GM12878 (cell line): ENCODE measurements around the gene TNP2. TPM values are rescaled to one million over a fixed set of nuclear protein-coding genes. Genes with fewer than 3 reads are reported as not detected.

Source experiments
- ATAC-seq: fragments of 200-7000 bp; cut with Tn5 transposase; 3 replicates; pipeline ENCODE4 v1.9.1; 2020; ENCODE audit warnings: mild to moderate bottlenecking, moderate library complexity
- Bru-seq: library from RNA; stranded (reverse); fragments of 400-500 nt; gene quantifications from one replicate; lab custom pipeline; 2021; lab: Mats Ljungman, UMichigan
- BruChase-seq, 2 experiments: library from RNA; stranded (reverse); fragments of 400-500 nt; gene quantifications; one replicate each; lab custom pipeline; 2021; lab: Mats Ljungman, UMichigan
- BruUV-seq: library from RNA; stranded (reverse); fragments of 400-500 nt; replicated peaks from 2 replicates; lab custom pipeline; 2021; lab: Mats Ljungman, UMichigan
- CTCF ChIA-PET: fragments of 300-600 bp; sonication (Branson Sonifier 250); formaldehyde crosslinking; extraction: SDS; loops from one replicate; lab custom pipeline; 2021; ENCODE audit warnings: inconsistent platforms; lab: Yijun Ruan, JAX
- POLR2A ChIA-PET: fragments of 350-600 bp; formaldehyde crosslinking; extraction: SDS; loops from one replicate; lab custom pipeline; 2021; ENCODE audit warnings: inconsistent platforms; lab: Charles Lee
- RAD21 ChIA-PET: fragments of 300-600 bp; sonication (Branson Sonifier 250); formaldehyde crosslinking; loops from one replicate; lab custom pipeline; 2023; ENCODE audit warnings: antibody characterized with exemption; ENCODE audit not compliant: unreplicated experiment; lab: Charles Lee
- SMC1A ChIA-PET: fragments of 300-600 bp; sonication (Branson Sonifier 250); formaldehyde crosslinking; loops from one replicate; lab custom pipeline; 2023; ENCODE audit not compliant: unreplicated experiment, uncharacterized antibody; lab: Charles Lee
- DNase-seq: peaks from one replicate; pipeline ENCODE4 v3.0.0-alpha.2; 2011; ENCODE audit warnings: low read depth, low spot score
- FAIRE-seq: peaks from 3 replicates; lab custom pipeline; 2011; peaks lifted over from hg19 to GRCh38; lab: Jason Lieb, UNC
- H2AFZ ChIP-seq: 2 replicates; pipeline ENCODE4 v1.6.0; 2011; ENCODE audit warnings: low read depth, low read length, control low read depth; ENCODE audit not compliant: control insufficient read depth
- H3K27ac ChIP-seq: 2 replicates; pipeline ENCODE4 v1.5.1; 2011; ENCODE audit warnings: control low read depth; ENCODE audit not compliant: control insufficient read depth, insufficient read depth
- H3K27me3 ChIP-seq, 2 experiments: replicated peaks in 1 of 2; 2 replicates each; pipeline versions ENCODE4 v1.6.0 to v1.6.1; 2011; ENCODE audit warnings: low read length in 1 of 2; ENCODE audit not compliant: control insufficient read depth in 2 of 2, insufficient read depth in 2 of 2
- H3K36me3 ChIP-seq, 2 experiments: 2 replicates each; pipeline ENCODE4 v1.5.1; 2011; ENCODE audit warnings: low read length in 1 of 2; ENCODE audit not compliant: control insufficient read depth in 2 of 2, insufficient read depth in 2 of 2
- H3K4me1 ChIP-seq: 2 replicates; pipeline ENCODE4 v1.6.1; 2011; ENCODE audit warnings: mild to moderate bottlenecking, low read length, moderate library complexity, mixed read lengths; ENCODE audit not compliant: control insufficient read depth, insufficient read depth
- H3K4me2 ChIP-seq: 2 replicates; pipeline ENCODE4 v1.6.0; 2011; ENCODE audit warnings: control low read depth; ENCODE audit not compliant: control insufficient read depth, insufficient read depth
- H3K4me3 ChIP-seq: fragments of 200-600 bp; sonication (generic); 2 replicates; pipeline ENCODE4 v1.5.1; 2016
- H3K79me2 ChIP-seq: 2 replicates; pipeline ENCODE4 v1.6.0; 2011; ENCODE audit warnings: low read length; ENCODE audit not compliant: control insufficient read depth, insufficient read depth
- H3K9ac ChIP-seq: 2 replicates; pipeline ENCODE4 v1.8.0; 2011; ENCODE audit warnings: low read length, control low read depth, mixed read lengths; ENCODE audit not compliant: control insufficient read depth, insufficient read depth
- H3K9me3 ChIP-seq: replicated peaks from 3 replicates; pipeline ENCODE4 v1.5.1; 2011; ENCODE audit warnings: mild to moderate bottlenecking, low read length; ENCODE audit not compliant: control insufficient read depth, insufficient read depth
- H4K20me1 ChIP-seq: 2 replicates; pipeline ENCODE4 v1.6.0; 2011; ENCODE audit not compliant: control insufficient read depth, insufficient read depth
- CBX5 ChIP-seq: sonication (generic); IDR thresholded peaks from 2 replicates; pipeline ENCODE4 v1.6.1; 2016; ENCODE audit warnings: low read depth, moderate library complexity, mild to moderate bottlenecking, inconsistent platforms
- CREB1 ChIP-seq: IDR thresholded peaks from 2 replicates; pipeline ENCODE4 v1.6.1; 2012; ENCODE audit warnings: low read depth, mild to moderate bottlenecking, inconsistent platforms
- DPF2 ChIP-seq: fragments of 450-650 bp; IDR thresholded peaks from 2 replicates; pipeline ENCODE4 v1.6.1; 2017; ENCODE audit warnings: mild to moderate bottlenecking
- EED ChIP-seq: sonication (generic); IDR thresholded peaks from 2 replicates; pipeline ENCODE4 v1.6.1; 2016; ENCODE audit warnings: antibody characterized with exemption, low read depth
- IKZF1 ChIP-seq: fragments of 450-650 bp; conservative IDR thresholded peaks from 2 replicates; pipeline ENCODE4 v1.6.1; 2017; ENCODE audit warnings: antibody characterized with exemption, mild to moderate bottlenecking
- JUNB ChIP-seq: IDR thresholded peaks from 2 replicates; pipeline ENCODE4 v1.6.1; 2016; ENCODE audit warnings: antibody characterized with exemption, mild to moderate bottlenecking
- NFYB ChIP-seq: IDR thresholded peaks from 2 replicates; pipeline ENCODE4 v1.6.1; 2011; ENCODE audit warnings: low read depth, mild to moderate bottlenecking, low read length, improper control_type of control experiment, moderate library complexity; ENCODE audit not compliant: insufficient read depth
- NR2F1 ChIP-seq: fragments of 450-650 bp; conservative IDR thresholded peaks from 2 replicates; pipeline ENCODE4 v1.6.1; 2017; ENCODE audit warnings: mild to moderate bottlenecking
- SIN3A ChIP-seq: IDR thresholded peaks from 2 replicates; pipeline ENCODE4 v1.6.1; 2012; ENCODE audit warnings: low read depth, low read length, improper control_type of control experiment
- SMAD1 ChIP-seq: fragments of 450-650 bp; IDR thresholded peaks from 2 replicates; pipeline ENCODE4 v1.6.1; 2018; ENCODE audit warnings: mild to moderate bottlenecking, low read depth; ENCODE audit not compliant: partially characterized antibody
- SRF ChIP-seq, 2 experiments: IDR thresholded peaks; 2 replicates each; pipeline ENCODE4 v1.6.1; 2011; ENCODE audit warnings: low read depth in 2 of 2, low read length in 2 of 2, mild to moderate bottlenecking in 1 of 2, moderate library complexity in 1 of 2
- STAT1 ChIP-seq: fragments of 450-650 bp; conservative IDR thresholded peaks from 2 replicates; pipeline ENCODE4 v1.6.1; 2014; ENCODE audit warnings: antibody characterized with exemption, mild to moderate bottlenecking
- SUPT20H ChIP-seq: IDR thresholded peaks from 2 replicates; pipeline ENCODE4 v1.6.1; 2011; ENCODE audit warnings: low read depth, mild to moderate bottlenecking, low read length, moderate library complexity, borderline replicate concordance; ENCODE audit not compliant: control insufficient read depth
- WGBS: methylation state at CpG from one replicate; pipeline ENCODE4 v1.1.6; 2016; ENCODE audit warnings: low lambda C conversion rate; ENCODE audit not compliant: insufficient replicate concordance, insufficient coverage; ENCODE audit errors: missing lambda C conversion rate; 5-methylcytosine and 5-hydroxymethylcytosine counted together
- in situ Hi-C: fragments of 300-500 bp; cut with MboI; formaldehyde crosslinking; loops from 9 replicates; pipeline ENCODE4 v1.14.3; 2018; ENCODE audit warnings: mixed read lengths
- intact Hi-C: fragments of 100-400 bp; cut with micrococcal nuclease; formaldehyde crosslinking; loops from one replicate; pipeline ENCODE4 v1.14.2; 2022; ENCODE audit not compliant: unreplicated experiment
- long read RNA-seq, 2 experiments: library from polyadenylated mRNA; unstranded; transcript quantifications; one replicate each; pipeline ENCODE4 v2.0.0, GENCODE V29; 2019 to 2020
- polyA minus RNA-seq, 3 experiments: library from RNA; depleted of rRNA, polyadenylated mRNA; stranded (reverse); fragments of >200 nt; gene quantifications; 2 replicates each; pipeline ENCODE4 v1.2.3, GENCODE V29; 2011
- polyA plus RNA-seq, 11 experiments: library from polyadenylated mRNA; depleted of rRNA in 4 of 11; unstranded in 6 of 11; stranded (reverse) in 5 of 11; fragments of >200 nt; fragmentation: Nextera tagmentation in 4 of 11; fragmentation: Illumina TruSeq in 1 of 11; extraction: Ambion mirVana in 4 of 11; extraction: Trizol in 1 of 11; gene quantifications; 1 replicate in 1 of 11; 2 replicates in 10 of 11; pipeline versions ENCODE4 v1.2.1 to v1.2.3, GENCODE V29; 2011 to 2016; ENCODE audit warnings: inconsistent platforms in 2 of 11, missing spikeins in 2 of 11, low read depth in 1 of 11
- total RNA-seq, 4 experiments: library from RNA; depleted of rRNA in 3 of 4; stranded (reverse); fragments of >200 nt in 3 of 4; fragmentation: Illumina TruSeq in 1 of 4; extraction: Trizol in 1 of 4; gene quantifications; 2 replicates each; pipeline versions ENCODE4 v1.2.1 to v1.2.3, GENCODE V29; 2013 to 2021
- TF ChIP-seq, protein P1 (sequence below): IDR thresholded peaks from 2 replicates; pipeline ENCODE4 v1.6.1; 2012; ENCODE audit warnings: low read depth, low read length, improper control_type of control experiment
- TF ChIP-seq, protein P2 (sequence below): IDR thresholded peaks from 2 replicates; pipeline ENCODE4 v1.6.1; 2012; ENCODE audit warnings: low read length, inconsistent platforms
- TF ChIP-seq, protein P3 (sequence below): IDR thresholded peaks from 2 replicates; pipeline ENCODE4 v1.6.1; 2012; ENCODE audit warnings: mild to moderate bottlenecking, low read depth, low read length

Gene TNP2
- total RNA-seq (2013; cell fraction: nucleolus; rRNA removed): not detected in 2 replicates
- total RNA-seq (2014; rRNA removed) (not detected in 2 replicates), total RNA-seq (2014; rRNA removed; fragmentation: Illumina TruSeq; extraction: Trizol) (not detected in 2 replicates), total RNA-seq (2021) (not detected in 2 replicates), polyA plus RNA-seq (2011; rRNA removed) (not detected in 2 replicates), polyA plus RNA-seq (2014; fragmentation: Illumina TruSeq; extraction: Trizol) (not detected in 2 replicates), polyA plus RNA-seq (2014; fragmentation: Nextera tagmentation; extraction: Ambion mirVana) (not detected), polyA plus RNA-seq (2014; rRNA removed) (not detected in 2 replicates), polyA plus RNA-seq (2016; fragmentation: Nextera tagmentation; extraction: Ambion mirVana) (not detected), polyA minus RNA-seq (2011; rRNA and poly(A)+ RNA removed) (not detected in 2 replicates), Bru-seq, nascent RNA (not detected), BruChase-seq, experiment 1, labeled RNA remaining after a 6-hour chase (not detected), BruChase-seq, experiment 2, labeled RNA remaining after a 2-hour chase (not detected)
- polyA plus RNA-seq (2011; ENCODE audit: low read depth): not detected
- not detected in 2 replicates for polyA plus RNA-seq (2011; cell fraction: cytosol; rRNA removed)
- not detected in 2 replicates for polyA plus RNA-seq (2011; cell fraction: nucleus; rRNA removed)
- not detected in 2 replicates for polyA plus RNA-seq (2012)
- polyA minus RNA-seq (2011; cell fraction: cytosol; rRNA and poly(A)+ RNA removed): not detected in 2 replicates
- polyA minus RNA-seq (2011; cell fraction: nucleus; rRNA and poly(A)+ RNA removed): not detected in 2 replicates
- long read RNA-seq, experiment 1: 0 reads
- long read RNA-seq, experiment 2: 0 reads

DNA sequence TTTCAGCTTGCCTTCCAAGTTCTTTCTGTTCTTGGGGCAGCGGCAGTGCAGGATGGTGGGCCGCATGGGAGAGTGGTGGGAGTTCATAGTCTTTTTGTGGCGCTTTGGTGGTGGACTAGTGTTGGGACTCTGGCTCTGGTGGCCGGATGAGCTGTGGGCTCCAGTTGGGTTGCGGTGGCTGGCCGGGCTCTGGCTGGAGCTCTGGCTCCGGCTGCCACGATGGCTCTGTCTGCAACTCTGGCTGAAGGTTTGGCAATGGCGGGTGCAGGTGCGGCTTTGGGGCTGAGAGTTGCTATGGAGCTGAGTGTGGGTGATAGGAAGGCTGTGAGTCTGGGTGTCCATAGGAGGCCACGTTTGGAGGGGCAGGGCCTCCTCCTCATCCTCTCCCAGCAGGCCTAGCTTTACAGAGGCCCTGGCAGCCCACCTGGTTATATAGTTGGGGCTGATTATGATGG is at the start of gene TNP2:
Gene TNP2 (minus strand): TSS at position 405 of the 455 bp plus-strand sequence. CDS start 63 bp downstream, at position 342.
- DNase-seq (no peak), ATAC-seq (no peak), FAIRE-seq (no peak)
- 76% methylated on average over 10 of the region's 11 CpGs for WGBS
- CTCF ChIA-PET: interaction anchor here (1.1 to 1.6 kb wide), 2 partner anchors 18 to 89 kb away, joined by 3 to 4 read pairs; no protein-coding TSS in a partner anchor
- POLR2A ChIA-PET: interaction anchor here (0.5 to 1.5 kb wide), 4 partner anchors 11 to 399 kb away, joined by 3 to 6 read pairs (median 4); partner anchors contain the start of gene SOCS1
- Histone ChIP-seq H2AFZ (no peak within 1 kb of the TSS), H3K27ac (no peak within 1 kb of the TSS), H3K4me3 (no peak within 1 kb of the TSS), H4K20me1 (no peaks in the 10 kb centered on the region), H3K27me3 (no peaks in the 10 kb centered on the region), H3K9ac (no peak within 1 kb of the TSS), H3K4me2 (no peak within 1 kb of the TSS), H3K4me1 (peaks cover 10% of the 10 kb centered on the region), H3K9me3 (no peaks in the 10 kb centered on the region; the same call in 2 of the 3 replicates), H3K79me2 (no peaks in the 10 kb centered on the region), H3K36me3 (no peaks in the 10 kb centered on the region)
- RAD21 ChIA-PET: interaction anchor here (1.6 kb wide), 1 partner anchor 26 kb away, joined by 4 read pairs; no protein-coding TSS in a partner anchor
- TF ChIP-seq SMAD1 (no peak), CBX5 (no peak), SIN3A (no peak), NR2F1 (no peak), DPF2 (no peak), IKZF1 (no peak), STAT1 (no peak), CREB1 (no peak), EED (no peak), JUNB (no peak), SRF (IDR thresholded peaks at IDR 0.05; ENCODE audit: low read depth in 2 of 2, low read length in 2 of 2) (no peak), NFYB (no peak), SUPT20H (no peak)
- TF ChIP-seq, protein P1, sequence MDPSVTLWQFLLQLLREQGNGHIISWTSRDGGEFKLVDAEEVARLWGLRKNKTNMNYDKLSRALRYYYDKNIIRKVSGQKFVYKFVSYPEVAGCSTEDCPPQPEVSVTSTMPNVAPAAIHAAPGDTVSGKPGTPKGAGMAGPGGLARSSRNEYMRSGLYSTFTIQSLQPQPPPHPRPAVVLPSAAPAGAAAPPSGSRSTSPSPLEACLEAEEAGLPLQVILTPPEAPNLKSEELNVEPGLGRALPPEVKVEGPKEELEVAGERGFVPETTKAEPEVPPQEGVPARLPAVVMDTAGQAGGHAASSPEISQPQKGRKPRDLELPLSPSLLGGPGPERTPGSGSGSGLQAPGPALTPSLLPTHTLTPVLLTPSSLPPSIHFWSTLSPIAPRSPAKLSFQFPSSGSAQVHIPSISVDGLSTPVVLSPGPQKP: no peak
- TF ChIP-seq, protein P2, sequence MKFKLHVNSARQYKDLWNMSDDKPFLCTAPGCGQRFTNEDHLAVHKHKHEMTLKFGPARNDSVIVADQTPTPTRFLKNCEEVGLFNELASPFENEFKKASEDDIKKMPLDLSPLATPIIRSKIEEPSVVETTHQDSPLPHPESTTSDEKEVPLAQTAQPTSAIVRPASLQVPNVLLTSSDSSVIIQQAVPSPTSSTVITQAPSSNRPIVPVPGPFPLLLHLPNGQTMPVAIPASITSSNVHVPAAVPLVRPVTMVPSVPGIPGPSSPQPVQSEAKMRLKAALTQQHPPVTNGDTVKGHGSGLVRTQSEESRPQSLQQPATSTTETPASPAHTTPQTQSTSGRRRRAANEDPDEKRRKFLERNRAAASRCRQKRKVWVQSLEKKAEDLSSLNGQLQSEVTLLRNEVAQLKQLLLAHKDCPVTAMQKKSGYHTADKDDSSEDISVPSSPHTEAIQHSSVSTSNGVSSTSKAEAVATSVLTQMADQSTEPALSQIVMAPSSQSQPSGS: no peak
- TF ChIP-seq, protein P3, sequence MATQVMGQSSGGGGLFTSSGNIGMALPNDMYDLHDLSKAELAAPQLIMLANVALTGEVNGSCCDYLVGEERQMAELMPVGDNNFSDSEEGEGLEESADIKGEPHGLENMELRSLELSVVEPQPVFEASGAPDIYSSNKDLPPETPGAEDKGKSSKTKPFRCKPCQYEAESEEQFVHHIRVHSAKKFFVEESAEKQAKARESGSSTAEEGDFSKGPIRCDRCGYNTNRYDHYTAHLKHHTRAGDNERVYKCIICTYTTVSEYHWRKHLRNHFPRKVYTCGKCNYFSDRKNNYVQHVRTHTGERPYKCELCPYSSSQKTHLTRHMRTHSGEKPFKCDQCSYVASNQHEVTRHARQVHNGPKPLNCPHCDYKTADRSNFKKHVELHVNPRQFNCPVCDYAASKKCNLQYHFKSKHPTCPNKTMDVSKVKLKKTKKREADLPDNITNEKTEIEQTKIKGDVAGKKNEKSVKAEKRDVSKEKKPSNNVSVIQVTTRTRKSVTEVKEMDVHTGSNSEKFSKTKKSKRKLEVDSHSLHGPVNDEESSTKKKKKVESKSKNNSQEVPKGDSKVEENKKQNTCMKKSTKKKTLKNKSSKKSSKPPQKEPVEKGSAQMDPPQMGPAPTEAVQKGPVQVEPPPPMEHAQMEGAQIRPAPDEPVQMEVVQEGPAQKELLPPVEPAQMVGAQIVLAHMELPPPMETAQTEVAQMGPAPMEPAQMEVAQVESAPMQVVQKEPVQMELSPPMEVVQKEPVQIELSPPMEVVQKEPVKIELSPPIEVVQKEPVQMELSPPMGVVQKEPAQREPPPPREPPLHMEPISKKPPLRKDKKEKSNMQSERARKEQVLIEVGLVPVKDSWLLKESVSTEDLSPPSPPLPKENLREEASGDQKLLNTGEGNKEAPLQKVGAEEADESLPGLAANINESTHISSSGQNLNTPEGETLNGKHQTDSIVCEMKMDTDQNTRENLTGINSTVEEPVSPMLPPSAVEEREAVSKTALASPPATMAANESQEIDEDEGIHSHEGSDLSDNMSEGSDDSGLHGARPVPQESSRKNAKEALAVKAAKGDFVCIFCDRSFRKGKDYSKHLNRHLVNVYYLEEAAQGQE: no peak
- in situ Hi-C loops: no loop called here
- SMC1A ChIA-PET: interaction anchor here (0.9 to 4.8 kb wide), 5 partner anchors 11 to 43 kb away, joined by 3 to 13 read pairs (median 4); no protein-coding TSS in a partner anchor
- BruUV-seq: no TSS peak
- intact Hi-C loops: no loop called here
